Esophagus squamous epithelium (tissue), 4 donors: ENCODE measurements around the gene VWA1.
"Not testable (repeated sequence)": the region's sequence is repeated elsewhere in the genome, so short reads cannot be mapped to it uniquely, and the experiment has no call there.

Source experiments
- CTCF ChIP-seq, 6 experiments: fragments of 450-650 bp in 4 of 6; fragments of 200-600 bp in 2 of 6; sonication (generic) in 2 of 6; IDR thresholded peaks; one replicate each; pipeline ENCODE4 v1.5.1; 2016 to 2019; ENCODE audit warnings: antibody characterized with exemption in 6 of 6, mild to moderate bottlenecking in 4 of 6, moderate library complexity in 4 of 6
- POLR2A ChIP-seq, 4 donors: fragments of 450-650 bp; IDR thresholded peaks; one replicate each; pipeline ENCODE4 v1.6.1; 2017; ENCODE audit warnings: antibody characterized with exemption in 4 of 4, mild to moderate bottlenecking in 4 of 4, moderate library complexity in 3 of 4

GRCh38 chr1:1476011-1476410 lies 40.5 kb downstream of the VWA1 start:
- TF ChIP-seq CTCF, POLR2A (IDR thresholded peaks at IDR 0.05): not testable (repeated sequence)
